ENCODE measurements around the gene LRRC38.
"Not testable (repeated sequence)": the region's sequence is repeated elsewhere in the genome, so short reads cannot be mapped to it uniquely, and the experiment has no call there.

Gene LRRC38

DNA sequence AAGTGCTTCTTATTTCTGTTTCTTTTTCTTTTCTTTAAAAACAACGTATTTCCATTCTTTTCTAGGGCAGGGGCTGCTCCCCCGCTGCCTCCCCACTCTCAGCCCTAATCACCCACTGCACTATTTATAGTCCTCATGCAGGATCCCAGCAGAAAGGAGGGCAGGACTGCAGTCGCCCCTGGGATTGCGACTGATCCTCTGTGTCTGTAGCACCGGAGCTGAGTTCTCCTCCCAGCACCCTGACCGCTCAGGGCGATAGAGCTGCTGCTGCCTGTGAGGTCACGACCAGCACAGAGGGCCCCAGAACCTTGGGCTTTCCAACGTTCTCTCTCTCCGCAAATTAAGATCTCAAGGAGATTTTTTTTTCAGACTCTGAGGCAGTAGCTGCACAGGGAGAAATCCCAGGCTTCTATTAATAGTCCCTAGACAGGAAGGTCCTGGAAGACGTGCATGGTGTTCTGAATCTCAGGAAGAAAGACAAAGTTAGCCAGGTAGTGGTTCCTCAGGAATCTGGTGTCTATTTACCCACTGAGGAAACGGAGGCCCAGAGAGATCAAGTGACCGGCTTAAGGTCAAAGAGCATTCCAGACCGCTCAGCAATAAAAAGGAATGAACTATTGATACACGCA is 56.8 kb downstream of the LRRC38 start:
- DNase-seq: no peak

DNA sequence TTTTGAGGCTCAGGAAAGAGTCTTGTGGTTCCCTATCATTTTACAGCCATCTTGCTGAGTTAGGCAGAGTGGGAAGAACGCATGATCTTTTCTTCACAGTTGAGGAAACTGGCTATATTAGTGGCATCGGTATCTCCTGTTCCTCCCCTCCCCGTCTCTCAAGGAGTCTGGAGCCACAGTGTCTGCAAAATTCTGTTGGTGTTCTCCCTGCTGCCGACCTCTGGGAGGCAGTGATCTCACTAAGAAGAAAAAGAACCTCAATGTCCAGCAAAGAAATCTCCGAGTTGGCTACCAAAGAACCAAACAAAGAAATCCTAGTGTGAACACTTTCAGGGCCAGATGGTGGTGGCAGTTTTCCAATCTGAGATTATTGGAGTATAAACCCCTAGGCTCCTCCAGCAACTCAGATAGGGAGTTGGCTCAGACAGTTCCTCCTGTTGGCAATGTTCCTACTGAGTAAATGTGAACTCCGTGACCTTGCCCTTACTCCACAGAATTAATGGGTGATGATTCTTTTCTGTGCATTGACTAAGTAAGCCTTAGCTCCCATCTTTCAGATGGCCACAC is 62.3 kb downstream of the LRRC38 start:
- DNase-seq: peak; percentile 52

DNA sequence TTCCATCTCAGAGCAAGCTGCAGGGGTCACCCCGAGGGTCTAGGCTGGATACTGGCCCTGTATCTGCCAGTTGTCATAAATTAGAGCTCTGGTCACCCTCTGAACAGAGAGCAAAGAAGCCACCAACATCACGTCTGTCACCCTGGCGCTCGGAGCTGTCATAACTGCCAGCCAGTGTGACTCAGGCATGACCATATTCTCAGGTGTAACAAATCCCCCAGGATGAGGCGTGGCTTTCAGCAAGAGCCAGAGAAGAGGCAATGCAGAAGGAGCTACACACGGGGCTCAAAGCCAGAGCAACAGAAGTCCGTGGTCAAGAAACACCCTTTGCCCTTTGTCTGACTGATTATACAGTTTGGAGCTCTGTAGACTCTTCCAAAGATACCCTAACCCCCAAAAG is 63.6 kb downstream of the LRRC38 start:
- no peak for DNase-seq

DNA sequence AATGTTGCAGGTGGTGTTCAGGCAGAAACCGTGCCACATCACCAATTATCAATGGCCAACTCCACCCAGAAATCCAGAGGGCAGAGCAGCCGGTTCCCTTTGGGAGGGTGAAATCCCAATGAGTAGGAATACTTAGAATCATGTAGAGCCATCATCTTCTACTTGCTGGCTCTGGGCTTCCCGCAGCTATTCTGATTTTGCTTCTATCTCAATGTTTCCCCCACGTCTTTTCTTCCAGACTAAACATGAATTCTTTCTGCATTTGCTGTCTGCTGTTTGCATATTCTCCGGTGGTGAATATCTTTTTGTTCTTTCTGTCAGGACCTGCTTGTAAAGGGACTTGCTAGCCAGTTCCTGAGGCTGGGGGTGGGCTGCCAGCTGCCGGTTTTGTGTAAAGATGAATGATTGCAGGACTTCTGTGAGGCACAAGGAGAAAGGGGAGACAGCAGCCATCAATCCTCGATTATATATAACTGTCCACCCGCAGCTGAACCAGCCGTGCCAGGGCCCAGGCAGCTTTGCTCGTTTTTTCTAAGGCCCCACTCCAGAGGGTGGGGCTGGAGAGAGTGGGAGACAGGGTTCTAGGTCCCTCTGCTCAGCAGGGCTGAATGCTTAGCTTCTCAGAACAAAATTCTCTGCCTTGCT is 70.3 kb downstream of the LRRC38 start:
- DNase-seq: no peak

DNA sequence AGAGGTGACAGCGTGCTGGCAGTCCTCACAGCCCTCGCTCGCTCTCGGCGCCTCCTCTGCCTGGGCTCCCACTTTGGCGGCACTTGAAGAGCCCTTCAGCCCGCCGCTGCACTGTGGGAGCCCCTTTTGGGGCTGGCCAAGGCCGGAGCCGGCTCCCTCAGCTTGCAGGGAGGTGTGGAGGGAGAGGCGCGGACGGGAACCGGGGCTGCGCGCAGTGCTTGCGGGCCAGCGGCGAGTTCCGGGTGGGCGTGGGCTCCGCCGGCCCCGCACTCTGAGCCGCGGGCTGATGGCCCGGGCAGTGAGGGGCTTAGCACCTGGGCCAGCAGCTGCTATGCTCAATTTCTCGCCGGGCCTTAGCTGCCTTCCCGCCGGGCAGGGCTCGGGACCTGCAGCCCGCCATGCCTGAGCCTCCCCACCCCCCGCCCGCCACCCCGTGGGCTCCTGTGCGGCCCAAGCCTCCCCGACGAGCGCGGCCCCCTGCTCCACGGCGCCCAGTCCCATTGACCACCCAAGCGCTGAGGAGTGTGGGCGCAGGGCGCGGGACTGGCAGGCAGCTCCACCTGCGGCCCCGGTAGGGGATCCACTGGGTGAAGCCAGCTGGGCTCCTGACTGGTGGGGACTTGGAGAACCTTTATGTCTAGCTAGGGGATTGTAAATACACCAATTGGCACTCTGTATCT is 74.6 kb downstream of the LRRC38 start:
- not testable (repeated sequence) for DNase-seq

DNA sequence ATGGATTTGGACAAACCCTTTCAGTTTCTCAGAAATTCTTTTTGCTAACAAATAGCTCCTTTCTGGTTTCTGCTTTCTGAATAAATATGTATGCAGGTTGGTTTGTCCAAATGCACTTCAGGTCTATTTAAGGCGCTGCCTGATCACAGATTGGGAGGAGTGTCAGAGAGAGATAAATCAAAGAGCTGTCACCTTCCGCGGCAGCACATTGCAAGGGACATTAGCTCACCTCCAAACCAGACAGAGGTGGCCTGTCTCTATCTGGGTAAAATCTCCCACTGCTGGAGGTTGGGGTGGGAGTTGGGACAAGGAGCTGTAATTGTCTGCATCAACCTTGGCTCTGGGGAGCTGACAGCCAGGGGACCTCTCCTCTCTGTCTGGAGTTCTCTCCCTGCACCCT is 78.3 kb downstream of the LRRC38 start:
- DNase-seq: no peak

DNA sequence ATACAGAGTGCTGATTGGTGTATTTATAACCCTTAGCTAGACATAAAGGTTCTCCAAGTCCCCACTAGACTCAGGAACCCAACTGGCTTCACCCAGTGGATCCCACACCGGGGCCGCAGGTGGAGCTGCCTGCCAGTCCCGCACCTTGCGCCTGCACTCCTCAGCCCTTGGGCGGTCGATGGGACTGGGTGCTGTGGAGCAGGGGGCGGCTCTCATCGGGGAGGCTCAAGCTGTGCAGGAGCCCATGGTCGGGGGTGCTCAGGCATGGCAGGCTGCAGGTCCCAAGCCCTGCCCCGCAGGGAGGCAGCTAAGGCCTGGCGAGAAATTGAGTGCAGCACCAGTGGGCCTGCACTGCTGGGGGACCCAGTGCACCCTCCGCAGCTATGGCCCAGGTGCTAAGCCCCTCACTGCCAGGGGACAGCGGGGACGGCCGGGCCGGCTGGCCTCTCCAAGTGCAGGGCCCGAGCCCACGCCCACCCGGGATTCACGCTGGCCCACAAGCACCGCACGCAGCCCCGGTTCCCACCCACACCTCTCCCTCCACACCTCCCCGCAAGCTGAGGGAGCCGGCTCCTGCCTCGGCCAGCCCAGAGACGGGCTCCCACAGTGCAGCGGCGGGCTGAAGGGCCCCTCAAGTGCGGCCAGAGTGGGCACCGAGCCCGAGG is 80.0 kb downstream of the LRRC38 start:
- not testable (repeated sequence) for DNase-seq

DNA sequence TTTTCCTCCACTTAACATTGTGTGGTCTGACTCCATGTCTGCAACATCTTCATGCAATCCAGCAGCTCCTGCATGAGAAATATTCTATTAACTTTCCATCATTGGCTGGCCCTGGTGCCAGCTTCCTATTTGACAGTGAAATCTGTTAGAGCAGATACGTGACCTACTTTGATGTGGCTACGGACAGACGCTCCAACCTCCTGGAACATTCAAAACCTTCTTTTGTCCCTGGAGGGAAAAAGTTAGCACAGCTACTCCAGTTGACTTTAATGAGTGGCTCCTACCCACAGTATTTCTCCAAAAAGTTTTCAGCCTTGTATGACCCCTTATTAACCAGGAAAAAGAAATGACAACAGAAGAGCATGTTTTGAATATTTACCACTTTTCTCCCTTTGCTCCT is 81.6 kb downstream of the LRRC38 start:
- DNase-seq: no peak

DNA sequence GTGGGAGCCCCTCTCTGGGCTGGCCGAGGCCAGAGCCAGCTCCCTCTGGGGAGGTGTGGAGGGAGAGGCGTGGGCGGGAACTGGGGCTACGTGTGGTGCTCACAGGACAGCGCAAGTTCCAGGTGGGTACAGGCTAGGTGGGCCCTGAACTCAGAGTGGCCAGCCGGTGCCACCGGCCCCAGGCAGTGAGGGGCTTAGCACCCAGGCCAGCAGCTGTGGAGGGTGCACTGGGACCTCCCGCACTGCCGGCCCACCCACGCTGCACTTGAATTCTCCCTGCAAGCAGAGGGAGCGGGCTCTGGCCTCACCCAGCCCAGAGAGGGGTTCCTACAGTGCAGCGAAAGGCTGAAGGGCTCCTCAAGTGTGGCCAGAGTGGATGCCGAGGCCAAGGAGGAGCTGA is 83.3 kb downstream of the LRRC38 start:
- no peak for DNase-seq

Data from NCI-H82 (cell line).